Activated T-helper 1 cell treated with anti-CD3 and anti-CD28 coated beads, Interleukin-12 subunit alpha, Interleukin-12 subunit beta, Interleukin-2, Interleukin-4 antibody, amounts not matched to agents 30 ng/mL and 10 ng/mL and 1 ng/mL, durations not matched to agents 14 hours and 24 hours and 36 hours (primary cell): ENCODE measurements around the gene GFRA4. TPM values are rescaled to one million over a fixed set of nuclear protein-coding genes. Genes with fewer than 3 reads are reported as not detected.

ENCODE experiments used
- total RNA-seq: library from RNA; stranded (reverse); gene quantifications from 2 replicates; pipeline ENCODE4 v1.2.3, GENCODE V29; 2022

GFRA4 gene
- total RNA-seq, 1 donor from 2014 or later: not detected

Other genes with a start within 250 kb of the GFRA4 start
- 10.9 and 11.9 TPM in 2 replicates for gene ATRN, start 192.4 kb downstream of the GFRA4 start, total RNA-seq
- not detected in 2 replicates for gene ADAM33, start 18.6 kb upstream of the GFRA4 start, total RNA-seq
- gene SIGLEC1, start 49.2 kb upstream of the GFRA4 start, total RNA-seq: not detected in 2 replicates
- gene HSPA12B, start 69.3 kb upstream of the GFRA4 start, total RNA-seq: not detected in 2 replicates
- gene ADISSP, start 104.4 kb upstream of the GFRA4 start, total RNA-seq: 55.5 and 64.6 TPM in 2 replicates
- gene SPEF1, start 118.0 kb upstream of the GFRA4 start, total RNA-seq: 0.12 TPM in 1 of 2 replicates, not detected in the other
- gene CENPB, start 123.3 kb upstream of the GFRA4 start, total RNA-seq: 72.3 and 80.2 TPM in 2 replicates
- gene CDC25B, start 132.9 kb upstream of the GFRA4 start, total RNA-seq: 71.7 and 76.2 TPM in 2 replicates
- gene AP5S1, start 157.1 kb upstream of the GFRA4 start, total RNA-seq: 14.9 and 15.0 TPM in 2 replicates
- gene MAVS, start 183.4 kb upstream of the GFRA4 start, total RNA-seq: 40.8 TPM in 2 replicates
- 51.4 and 54.6 TPM in 2 replicates for gene PANK2, start 226.0 kb upstream of the GFRA4 start, total RNA-seq